Measurements from ENCODE around the gene SIT1. TPM values are rescaled to one million over a fixed set of nuclear protein-coding genes. Genes with fewer than 3 reads are reported as not detected.
A peak's percentile ranks its signal among the peaks of the same experiment; 100 is the strongest.

The SIT1 gene
- polyA plus RNA-seq, 1 donor: not detected

- DNase-seq: peak; percentile 69
These were observed 46.0 kb downstream of the SIT1 start, which contains the start of gene TESK1 for GRCh38 chr9:35604578-35605350. Gene TESK1, plus strand, starts transcription at chr9:35605262. Its CDS starts 358 bp downstream, at chr9:35605620.

GRCh38 chr9:35603986-35604577 lies 46.6 kb downstream of the SIT1 start:
- DNase-seq: peak; percentile 100

GRCh38 chr9:35603506-35603985 lies 47.2 kb downstream of the SIT1 start:
- DNase-seq: no peak

- DNase-seq: no peak
These were observed 50.7 kb downstream of the SIT1 start for GRCh38 chr9:35599763-35600604.

Other genes with a start within 250 kb of the SIT1 start
- gene RUSC2, start 160.8 kb downstream of the SIT1 start, polyA plus RNA-seq (ENCODE audit: insufficient read length): 78.9 TPM
- gene TESK1, start 45.7 kb downstream of the SIT1 start, polyA plus RNA-seq (ENCODE audit: insufficient read length): 51.2 TPM
- 2.6 TPM for gene CD72, start 32.5 kb downstream of the SIT1 start, polyA plus RNA-seq (ENCODE audit: insufficient read length)
- not detected for gene RMRP, start 7.1 kb upstream of the SIT1 start, polyA plus RNA-seq (ENCODE audit: insufficient read length)
- gene CCDC107, start 7.4 kb upstream of the SIT1 start, polyA plus RNA-seq (ENCODE audit: insufficient read length): 21.0 TPM
- 5.6 TPM for gene ARHGEF39, start 14.3 kb upstream of the SIT1 start, polyA plus RNA-seq (ENCODE audit: insufficient read length)
- gene CA9, start 23.0 kb upstream of the SIT1 start, polyA plus RNA-seq (ENCODE audit: insufficient read length): 0.50 TPM
- gene TPM2, start 39.0 kb upstream of the SIT1 start, polyA plus RNA-seq (ENCODE audit: insufficient read length): 10,018 TPM
- 117 TPM for gene TLN1, start 81.3 kb upstream of the SIT1 start, polyA plus RNA-seq (ENCODE audit: insufficient read length)
- gene CREB3, start 81.7 kb upstream of the SIT1 start, polyA plus RNA-seq (ENCODE audit: insufficient read length): 25.6 TPM
- 62.5 TPM for gene GBA2, start 98.3 kb upstream of the SIT1 start, polyA plus RNA-seq (ENCODE audit: insufficient read length)
- gene RGP1, start 98.4 kb upstream of the SIT1 start, polyA plus RNA-seq (ENCODE audit: insufficient read length): 20.8 TPM
- gene MSMP, start 103.3 kb upstream of the SIT1 start, polyA plus RNA-seq (ENCODE audit: insufficient read length): not detected
- gene NPR2, start 140.7 kb upstream of the SIT1 start, polyA plus RNA-seq (ENCODE audit: insufficient read length): 20.4 TPM
- 1.7 TPM for gene SPAG8, start 161.3 kb upstream of the SIT1 start, polyA plus RNA-seq (ENCODE audit: insufficient read length)
- gene HINT2, start 164.1 kb upstream of the SIT1 start, polyA plus RNA-seq (ENCODE audit: insufficient read length): 30.4 TPM
- gene FAM221B, start 177.8 kb upstream of the SIT1 start, polyA plus RNA-seq (ENCODE audit: insufficient read length): 0.35 TPM
- 26.9 TPM for gene TMEM8B, start 178.3 kb upstream of the SIT1 start, polyA plus RNA-seq (ENCODE audit: insufficient read length)
- gene OR13J1, start 219.5 kb upstream of the SIT1 start, polyA plus RNA-seq (ENCODE audit: insufficient read length): not detected